H9 (cell line): ENCODE measurements around the gene MAP3K8. TPM values are rescaled to one million over a fixed set of nuclear protein-coding genes. Genes with fewer than 3 reads are reported as not detected.
"Not testable (repeated sequence)": the region's sequence is repeated elsewhere in the genome, so short reads cannot be mapped to it uniquely, and the experiment has no call there.

Experiments
- DNase-seq: peaks from one replicate; pipeline ENCODE4 v3.0.0-alpha.2; 2017
- H2AFZ ChIP-seq: one replicate; pipeline ENCODE4 v1.6.1; 2013; ENCODE audit warnings: mild to moderate bottlenecking, low read length, control low read depth, moderate library complexity
- H2AK5ac ChIP-seq: 2 replicates; pipeline ENCODE4 v1.6.1; 2013; ENCODE audit warnings: low read length, control low read depth, mixed read lengths; ENCODE audit not compliant: insufficient read length
- H2BK120ac ChIP-seq: one replicate; pipeline ENCODE4 v1.6.1; 2013; ENCODE audit warnings: low read depth, mild to moderate bottlenecking, low read length, control low read depth, inconsistent platforms; ENCODE audit not compliant: poor library complexity, severe bottlenecking
- H2BK12ac ChIP-seq: 2 replicates; pipeline ENCODE4 v1.6.1; 2013; ENCODE audit warnings: low read length, control low read depth, mixed read lengths, low read depth; ENCODE audit not compliant: insufficient read length
- H2BK15ac ChIP-seq: 2 replicates; pipeline ENCODE4 v1.6.1; 2013; ENCODE audit warnings: low read depth, low read length, control low read depth
- H2BK20ac ChIP-seq: one replicate; pipeline ENCODE4 v1.6.1; 2013; ENCODE audit warnings: low read depth, mild to moderate bottlenecking, low read length, control low read depth, inconsistent platforms; ENCODE audit not compliant: poor library complexity, severe bottlenecking
- H2BK5ac ChIP-seq: 2 replicates; pipeline ENCODE4 v1.6.1; 2013; ENCODE audit warnings: low read length, control low read depth, mixed read lengths; ENCODE audit not compliant: insufficient read length
- H3K14ac ChIP-seq: 2 replicates; pipeline ENCODE4 v1.6.1; 2013; ENCODE audit warnings: low read length, control low read depth; ENCODE audit not compliant: insufficient read depth
- H3K18ac ChIP-seq: 2 replicates; pipeline ENCODE4 v1.6.1; 2013; ENCODE audit warnings: low read depth, mild to moderate bottlenecking, mixed read lengths, low read length, control low read depth; ENCODE audit not compliant: insufficient read length
- H3K23ac ChIP-seq: 2 replicates; pipeline ENCODE4 v1.6.1; 2013; ENCODE audit warnings: low read length, control low read depth, mixed read lengths, low read depth; ENCODE audit not compliant: insufficient read length
- H3K23me2 ChIP-seq: 2 replicates; pipeline ENCODE4 v1.6.1; 2013; ENCODE audit warnings: low read depth, mild to moderate bottlenecking, mixed read lengths, low read length, control low read depth; ENCODE audit not compliant: insufficient read length, poor library complexity, severe bottlenecking
- H3K27ac ChIP-seq: 2 replicates; pipeline ENCODE4 v1.5.1; 2013; ENCODE audit warnings: low read length, control low read depth, mixed read lengths, low read depth; ENCODE audit not compliant: insufficient read length
- H3K27me3 ChIP-seq: 2 replicates; pipeline ENCODE4 v1.6.1; 2013; ENCODE audit warnings: low read length, control low read depth, inconsistent platforms; ENCODE audit not compliant: insufficient read depth
- H3K4ac ChIP-seq: 2 replicates; pipeline ENCODE4 v1.6.1; 2013; ENCODE audit warnings: low read depth, mild to moderate bottlenecking, control low read depth, inconsistent platforms, low read length, moderate library complexity
- H3K4me1 ChIP-seq: 2 replicates; pipeline ENCODE4 v1.6.1; 2013; ENCODE audit warnings: low read length, control low read depth, inconsistent platforms; ENCODE audit not compliant: insufficient read depth
- H3K4me2 ChIP-seq: 2 replicates; pipeline ENCODE4 v1.6.1; 2013; ENCODE audit warnings: low read length, control low read depth, mixed read lengths; ENCODE audit not compliant: insufficient read length, insufficient read depth
- H3K56ac ChIP-seq: 2 replicates; pipeline ENCODE4 v1.6.1; 2013; ENCODE audit warnings: low read depth, mild to moderate bottlenecking, mixed read lengths, low read length, control low read depth; ENCODE audit not compliant: insufficient read length
- H3K79me1 ChIP-seq: 2 replicates; pipeline ENCODE4 v1.6.1; 2013; ENCODE audit warnings: low read depth, mild to moderate bottlenecking, moderate library complexity, low read length, control low read depth, inconsistent platforms; ENCODE audit not compliant: insufficient read depth, poor library complexity, severe bottlenecking
- H3K79me2 ChIP-seq: 2 replicates; pipeline ENCODE4 v1.6.1; 2013; ENCODE audit warnings: low read length, control low read depth, inconsistent platforms; ENCODE audit not compliant: insufficient read depth
- H3K9ac ChIP-seq: 2 replicates; pipeline ENCODE4 v1.6.1; 2013; ENCODE audit warnings: low read length, control low read depth, mixed read lengths; ENCODE audit not compliant: insufficient read length; ENCODE audit errors: extremely low read depth
- H3K9me3 ChIP-seq: one replicate; pipeline ENCODE4 v1.6.1; 2013; ENCODE audit warnings: low read depth, low read length, inconsistent platforms; ENCODE audit not compliant: control insufficient read depth
- H3T11ph ChIP-seq: one replicate; pipeline ENCODE4 v1.6.1; 2013; ENCODE audit warnings: mild to moderate bottlenecking, low read length, control low read depth, inconsistent platforms
- H4K20me1 ChIP-seq: one replicate; pipeline ENCODE4 v1.6.1; 2013; ENCODE audit not compliant: control insufficient read depth, insufficient read length, insufficient read depth
- H4K5ac ChIP-seq: 2 replicates; pipeline ENCODE4 v1.6.1; 2013; ENCODE audit warnings: low read depth, mild to moderate bottlenecking, mixed read lengths, low read length, control low read depth; ENCODE audit not compliant: insufficient read length
- H4K8ac ChIP-seq: replicated peaks from 2 replicates; pipeline ENCODE4 v1.6.1; 2013; ENCODE audit warnings: low read length, control low read depth, mixed read lengths, low read depth; ENCODE audit not compliant: insufficient read length
- H4K91ac ChIP-seq: 2 replicates; pipeline ENCODE4 v1.6.1; 2013; ENCODE audit warnings: low read depth, mild to moderate bottlenecking, moderate library complexity, mixed read lengths, low read length, control low read depth; ENCODE audit not compliant: insufficient read length
- H3K27ac Mint-ChIP-seq, 3 experiments: 2 replicates in 2 of 3; 3 replicates in 1 of 3; pipeline ENCODE4 v1.8.0; 2020 to 2021; ENCODE audit warnings: mixed read lengths in 3 of 3, mild to moderate bottlenecking in 1 of 3, moderate library complexity in 1 of 3
- H3K27me3 Mint-ChIP-seq: 2 replicates; pipeline ENCODE4 v1.8.0; 2021; ENCODE audit warnings: low read depth, mild to moderate bottlenecking, moderate library complexity, mixed read lengths
- H3K36me3 Mint-ChIP-seq, 3 experiments: 2 replicates in 2 of 3; 3 replicates in 1 of 3; pipeline ENCODE4 v1.8.0; 2020 to 2021; ENCODE audit warnings: low read depth in 3 of 3, mixed read lengths in 3 of 3; ENCODE audit not compliant: insufficient read depth in 1 of 3
- H3K4me1 Mint-ChIP-seq, 2 experiments: 2 replicates each; pipeline ENCODE4 v1.8.0; 2020; ENCODE audit warnings: mixed read lengths in 2 of 2
- H3K4me3 Mint-ChIP-seq, 2 experiments: 2 replicates in 1 of 2; 3 replicates in 1 of 2; pipeline ENCODE4 v1.8.0; 2020 to 2021; ENCODE audit warnings: mild to moderate bottlenecking in 2 of 2, mixed read lengths in 2 of 2, moderate library complexity in 1 of 2
- H3K9me3 Mint-ChIP-seq, 2 experiments: 2 replicates in 1 of 2; 3 replicates in 1 of 2; pipeline ENCODE4 v1.8.0; 2020; ENCODE audit warnings: mild to moderate bottlenecking in 2 of 2, mixed read lengths in 2 of 2, moderate library complexity in 1 of 2
- CTCF ChIP-seq: fragments of 200-600 bp; sonication (generic); conservative IDR thresholded peaks from 3 replicates; pipeline ENCODE4 v1.8.0; 2021; ENCODE audit warnings: antibody characterized with exemption, mild to moderate bottlenecking
- WGBS: extraction: QIAGEN DNeasy Blood & Tissue Kit; methylation state at CpG from one replicate; pipeline ENCODE4 v1.1.7; 2013; ENCODE audit warnings: missing lambda C conversion rate, low lambda C conversion rate, mixed read lengths; ENCODE audit not compliant: insufficient read length; ENCODE audit errors: extremely low coverage; 5-methylcytosine and 5-hydroxymethylcytosine counted together
- total RNA-seq: library from RNA; stranded (reverse); gene quantifications from 2 replicates; pipeline ENCODE4 v1.2.1, GENCODE V29; 2021

The MAP3K8 gene
- total RNA-seq, 1 experiment from 2014 or later = 3.5 TPM

- Mint-ChIP-seq H3K4me3 (peak overlapping the region in 1 of 2 experiments; percentile 25; a peak in 1 of 5 replicates), H3K4me1 (peaks cover 17 to 24% of the 10 kb centered on the region in 2 experiments), H3K9me3 (peaks cover 0 to 2% of the 10 kb centered on the region in 2 experiments; a peak in 1 of 5 replicates), H3K27ac (peak overlapping the region; percentile 73 to 98 (median 91); a peak in 6 of 7 replicates), H3K27me3 (no peaks in the 10 kb centered on the region), H3K36me3 (no peaks in the 10 kb centered on the region; a peak in 1 of 7 replicates)
- Histone ChIP-seq H4K91ac (no peak overlapping the region), H3K14ac (peak overlapping the region; percentile 53; the same call in 1 of the 2 replicates), H3K23ac (no peak overlapping the region), H2BK15ac (no peak overlapping the region), H3K79me2 (no peaks in the 10 kb centered on the region), H3K4me1 (peaks cover 3% of the 10 kb centered on the region; the same call in 1 of the 2 replicates), H3K27ac (peak overlapping the region; percentile 16), H4K20me1 (peaks cover 2% of the 10 kb centered on the region), H3K27me3 (no peaks in the 10 kb centered on the region), H3K4ac (no peak overlapping the region), H3K56ac (no peak overlapping the region), H2BK20ac (no peak overlapping the region), H2AFZ (peak overlapping the region; percentile 53), H2AK5ac (no peak overlapping the region), H3K9me3 (no peaks in the 10 kb centered on the region), H2BK5ac (no peak overlapping the region), H3K18ac (peak overlapping the region; percentile 43), H3T11ph (no peak overlapping the region), H3K79me1 (no peaks in the 10 kb centered on the region), H2BK120ac (no peak overlapping the region), H4K5ac (no peak overlapping the region), H2BK12ac (no peak overlapping the region), H3K9ac (no peak overlapping the region), H3K23me2 (no peaks in the 10 kb centered on the region), H4K8ac (no peak overlapping the region), H3K4me2 (peak overlapping the region; percentile 27)
- TF ChIP-seq CTCF = no peak
- DNase-seq = peak; percentile 74
- WGBS = no CpG with 5 or more reads among the region's 8 CpGs
These were observed 10.9 kb upstream of the MAP3K8 start for GRCh38 chr10:30422981-30423654.

GRCh38 chr10:30423655-30424275 is 10.2 kb upstream of the MAP3K8 start:
- H3K23ac ChIP-seq, H3T11ph ChIP-seq, H2BK20ac ChIP-seq, H3K4ac ChIP-seq, H4K91ac ChIP-seq, DNase-seq, H3K79me2 ChIP-seq, H3K23me2 ChIP-seq, H2AK5ac ChIP-seq, H2BK15ac ChIP-seq, H4K5ac ChIP-seq, H2BK120ac ChIP-seq, H3K27me3 Mint-ChIP-seq, H3K36me3 Mint-ChIP-seq, H3K4me1 ChIP-seq, H4K8ac ChIP-seq, H3K9me3 ChIP-seq, H3K27me3 ChIP-seq, H3K56ac ChIP-seq, H3K9ac ChIP-seq, H4K20me1 ChIP-seq, H2BK5ac ChIP-seq, H3K9me3 Mint-ChIP-seq, H3K79me1 ChIP-seq, H2BK12ac ChIP-seq: not testable (repeated sequence)
- Histone ChIP-seq H2AFZ (peak overlapping the region; percentile 53), H3K4me2 (peak overlapping the region; percentile 27), H3K14ac (peak overlapping the region; percentile 53; the same call in 1 of the 2 replicates), H3K27ac (peak overlapping the region; percentile 16), H3K18ac (peak overlapping the region; percentile 43)
- Mint-ChIP-seq H3K27ac (peak overlapping the region; percentile 73 to 98 (median 78); a peak in 6 of 7 replicates), H3K4me3 (0 out of 5 replicates have a peak overlapping the region, but pooled peaks of 1 of the 2 experiments have one; percentile 25), H3K4me1 (peaks cover 14 to 19% of the 10 kb centered on the region in 2 experiments)
- WGBS = no CpG with 5 or more reads among the region's 6 CpGs
